NB4 (cell line): Measurements from ENCODE around the gene SSTR1.

Experiments
- CTCF ChIP-seq: IDR thresholded peaks from one replicate; pipeline ENCODE4 v1.5.1; 2012; ENCODE audit warnings: low read depth, low read length
- POLR2A ChIP-seq: IDR thresholded peaks from 2 replicates; pipeline ENCODE4 v1.6.1; 2011; ENCODE audit warnings: mild to moderate bottlenecking; ENCODE audit not compliant: insufficient read length; ENCODE audit errors: extremely low read depth
- TF ChIP-seq, protein P1 (sequence below): IDR thresholded peaks from 2 replicates; pipeline ENCODE4 v1.6.1; 2011; ENCODE audit warnings: low read depth, low read length

GRCh38 chr14:38198425-38198824 is 9.3 kb upstream of the SSTR1 start:
- TF ChIP-seq CTCF (no peak), POLR2A (no peak)
- TF ChIP-seq, protein P1, sequence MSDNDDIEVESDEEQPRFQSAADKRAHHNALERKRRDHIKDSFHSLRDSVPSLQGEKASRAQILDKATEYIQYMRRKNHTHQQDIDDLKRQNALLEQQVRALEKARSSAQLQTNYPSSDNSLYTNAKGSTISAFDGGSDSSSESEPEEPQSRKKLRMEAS: no peak
